ENCODE data around the gene CRADD.
"Not testable (repeated sequence)": the region's sequence is repeated elsewhere in the genome, so short reads cannot be mapped to it uniquely, and the experiment has no call there.

CRADD gene

GRCh38 chr12:93788853-93789252 lies 111.7 kb downstream of the CRADD start:
- no peak for DNase-seq

DNA sequence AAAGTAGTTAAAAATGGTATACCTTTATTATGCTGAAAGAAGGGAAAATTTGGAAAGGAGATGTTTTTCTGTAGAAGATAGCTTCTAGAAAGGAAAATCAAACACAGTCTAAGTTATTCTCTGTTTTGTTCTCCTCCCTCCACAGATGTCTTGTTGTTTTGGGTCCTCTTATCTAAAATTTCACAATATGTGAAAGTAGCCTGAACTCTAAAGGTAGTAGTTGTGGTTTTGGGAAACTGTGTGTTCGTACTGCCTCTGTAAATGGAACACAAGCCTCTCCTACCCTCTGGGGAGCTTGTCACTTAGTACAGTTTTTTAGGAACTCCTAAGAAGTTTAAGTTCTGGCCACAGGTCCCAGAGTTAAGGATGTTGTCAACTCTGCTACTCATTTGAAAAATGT lies 112.6 kb downstream of the CRADD start:
- DNase-seq: no peak

DNA sequence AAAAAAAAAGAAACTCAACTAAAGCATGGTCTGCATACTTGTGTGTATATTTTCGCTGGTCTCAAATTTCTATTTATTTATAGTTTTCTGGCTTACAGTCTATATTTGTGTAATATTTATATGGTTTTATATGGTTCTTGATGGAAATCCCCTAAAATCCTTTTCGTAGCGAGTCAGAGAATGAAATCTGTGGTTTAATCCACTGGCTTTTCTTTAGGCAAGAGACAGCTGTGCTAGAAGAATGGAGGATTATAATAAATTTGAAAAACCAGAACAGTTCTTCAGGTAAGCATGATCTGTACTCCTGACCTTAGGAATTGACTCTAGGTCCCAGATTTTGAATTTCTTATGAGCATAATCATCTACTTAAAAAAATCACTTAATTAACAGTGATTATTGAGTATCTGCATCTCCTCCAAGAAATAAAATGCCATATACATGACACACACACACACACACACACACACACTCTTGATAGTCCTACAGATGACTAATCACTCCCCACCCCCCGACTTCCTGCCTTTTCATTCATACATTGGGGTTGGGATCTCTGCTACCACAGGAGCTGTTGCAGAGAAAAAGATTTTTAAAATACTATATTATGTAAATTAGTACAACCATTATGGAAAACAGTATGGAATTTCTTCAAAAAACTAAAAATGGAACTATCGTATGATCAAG lies 113.4 kb downstream of the CRADD start:
- DNase-seq: no peak

GRCh38 chr12:93793007-93793406 lies 115.8 kb downstream of the CRADD start:
- DNase-seq: no peak

- DNase-seq: no peak
Observed at GRCh38 chr12:93793983-93794382, 116.8 kb downstream of the CRADD start.

GRCh38 chr12:93794738-93795137 lies 117.6 kb downstream of the CRADD start:
- DNase-seq: no peak

GRCh38 chr12:93795352-93795751 lies 118.2 kb downstream of the CRADD start:
- DNase-seq: no peak

- DNase-seq: no peak
Observed at GRCh38 chr12:93796729-93797128, 119.6 kb downstream of the CRADD start.

DNA sequence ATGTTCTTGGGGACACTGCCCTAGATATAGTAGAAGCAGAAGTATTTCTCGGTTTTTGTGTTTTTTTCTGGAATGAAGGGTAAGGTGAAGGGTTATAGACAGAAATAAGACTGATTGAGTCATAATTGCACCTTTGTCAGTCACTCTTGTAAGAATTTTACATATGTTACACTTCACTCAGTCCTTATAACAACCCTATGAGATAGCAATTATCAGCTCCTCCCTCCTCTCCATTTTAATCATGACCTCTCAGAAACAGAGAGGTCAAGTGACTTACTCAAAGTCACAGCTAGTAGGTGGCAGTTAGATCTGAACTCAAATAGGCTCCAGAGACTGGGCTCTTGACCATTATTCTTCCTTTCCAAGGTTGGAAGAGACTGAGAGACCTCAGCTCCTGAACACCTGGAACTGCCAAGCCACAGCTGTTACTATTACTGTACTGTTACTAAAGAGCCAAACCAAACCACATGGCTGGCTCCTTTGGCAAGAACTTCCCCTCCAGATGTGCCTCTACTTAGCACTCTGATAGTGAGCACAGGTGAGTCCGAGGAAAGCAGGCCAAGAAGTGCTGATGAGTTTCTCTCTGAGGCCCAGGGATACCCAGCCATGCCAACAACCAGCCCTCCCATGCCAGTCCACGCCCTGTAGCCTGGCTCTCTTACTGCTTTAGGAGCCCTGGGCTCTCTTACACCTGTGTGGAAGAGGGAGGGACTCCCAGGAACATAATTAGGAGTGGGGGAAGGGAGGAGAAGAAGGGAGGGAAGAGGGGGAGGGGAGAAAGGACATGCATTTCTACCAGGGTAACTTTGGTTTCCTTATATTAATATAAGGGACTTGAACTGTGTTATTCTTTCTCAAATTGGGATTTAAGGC lies 121.3 kb downstream of the CRADD start:
- DNase-seq: no peak

- DNase-seq: not testable (repeated sequence)
Observed at GRCh38 chr12:93801666-93802065, 124.5 kb downstream of the CRADD start.

DNA sequence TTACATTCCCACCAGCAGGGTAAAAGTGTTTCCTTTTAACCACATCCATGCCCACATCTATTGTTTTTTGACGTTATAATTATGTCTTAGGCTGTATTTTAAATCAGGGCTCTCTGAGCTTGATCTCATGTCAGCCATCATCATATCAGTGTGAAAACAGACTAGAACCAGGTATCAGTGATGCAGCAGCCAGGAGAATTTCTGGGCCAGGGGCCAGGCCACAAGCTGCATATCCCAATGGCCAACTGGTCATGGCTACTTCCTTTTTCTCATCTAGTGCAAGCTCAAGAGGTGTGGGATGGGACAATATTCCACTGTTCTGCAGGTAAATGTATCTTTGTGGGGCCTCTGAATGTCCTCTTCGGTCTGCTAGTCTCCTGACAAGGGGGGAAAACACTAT lies 125.1 kb downstream of the CRADD start:
- DNase-seq: no peak

DNA sequence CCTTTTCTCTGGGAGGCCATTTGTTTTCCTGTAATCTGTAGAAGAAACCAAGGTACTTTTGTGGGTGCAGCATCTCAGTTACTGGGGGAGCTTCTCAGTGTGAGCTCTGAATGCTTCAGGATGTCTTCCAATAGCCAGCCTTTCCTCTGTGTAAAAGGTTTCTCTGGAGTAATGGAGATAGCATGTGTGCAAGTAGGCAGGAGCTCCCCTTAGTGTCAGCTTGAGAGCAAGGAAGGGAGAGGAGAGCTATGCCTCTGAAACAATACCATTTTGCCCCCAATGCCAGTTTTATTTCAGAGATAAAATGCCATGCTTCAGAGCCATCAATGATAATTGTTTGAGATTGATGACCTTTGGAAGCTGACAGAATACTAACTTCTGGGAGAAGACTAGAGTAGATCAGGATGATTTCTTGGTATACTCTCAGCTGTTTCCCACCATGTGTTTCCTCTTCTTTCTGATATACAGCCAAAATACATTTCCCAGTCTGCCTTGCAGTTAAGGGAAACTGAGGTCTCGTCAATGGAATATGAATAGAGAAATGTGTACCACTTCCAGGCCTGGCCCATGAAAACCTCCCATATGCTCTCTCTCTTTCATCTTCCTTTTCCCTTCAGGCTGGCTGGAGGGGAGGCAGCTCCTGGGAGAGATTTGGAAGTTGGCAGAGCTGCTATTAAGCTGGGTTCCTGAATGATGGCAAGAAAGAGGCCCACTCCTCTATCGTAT lies 125.7 kb downstream of the CRADD start:
- DNase-seq: no peak

GRCh38 chr12:93803424-93803807 lies 126.2 kb downstream of the CRADD start:
- peak; percentile 40 for DNase-seq

DNA sequence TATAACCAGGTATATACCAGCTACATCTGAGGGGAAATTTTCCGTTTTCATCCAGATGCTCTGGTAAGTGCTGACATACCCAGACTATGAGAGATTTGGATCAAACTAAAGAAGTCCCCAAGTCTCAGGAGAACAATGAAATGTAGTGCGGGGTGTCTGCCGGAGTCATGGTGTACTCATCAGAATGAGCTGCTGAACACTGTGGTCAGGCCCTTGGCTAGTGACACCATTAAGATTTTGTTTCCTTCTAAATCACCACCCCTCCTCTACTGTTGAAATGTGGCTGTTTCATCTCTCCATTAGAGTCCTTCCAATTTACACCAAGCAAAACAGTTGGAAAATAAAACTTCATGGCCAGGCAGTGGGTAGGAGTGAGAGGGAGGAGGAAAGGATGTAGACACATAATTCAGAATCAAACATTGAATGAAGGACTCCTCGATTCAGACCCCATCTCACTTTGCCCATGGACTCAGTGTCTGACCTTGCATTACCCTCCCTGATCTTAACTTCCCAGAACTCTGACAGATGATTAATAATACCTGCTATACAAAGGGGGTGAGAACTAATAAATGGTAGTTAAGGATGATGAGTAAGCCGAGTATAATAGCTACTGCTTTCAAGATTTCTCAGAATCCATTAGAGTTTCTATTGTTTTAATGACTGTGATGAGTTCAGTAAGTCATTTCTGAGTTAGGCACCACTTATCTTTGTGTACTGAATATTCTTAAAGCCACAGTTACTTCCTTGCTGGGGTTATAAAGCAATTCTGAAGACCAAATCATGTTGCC lies 127.4 kb downstream of the CRADD start:
- no peak for DNase-seq

- no peak for DNase-seq
Observed at GRCh38 chr12:93805736-93806141, 128.6 kb downstream of the CRADD start.

DNA sequence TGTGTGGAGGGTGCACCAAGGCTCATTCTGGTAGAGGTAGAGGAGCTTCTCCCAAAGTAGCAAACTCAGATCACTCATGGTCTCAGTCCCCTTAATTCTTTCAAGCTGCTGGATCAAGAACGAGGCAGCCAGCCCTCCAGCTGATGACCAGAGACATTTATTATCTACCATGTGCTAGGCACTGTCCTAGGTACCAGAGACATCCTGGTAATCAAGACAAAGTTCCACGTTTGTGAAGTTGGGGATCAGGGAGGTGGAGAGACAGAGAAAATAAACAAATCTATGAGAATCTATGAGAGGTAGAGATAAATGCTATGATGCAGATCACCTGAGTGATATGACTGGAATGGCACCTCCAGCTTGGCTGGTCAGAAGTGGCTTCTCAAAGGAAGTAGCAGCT lies 130.2 kb downstream of the CRADD start:
- DNase-seq: no peak

DNA sequence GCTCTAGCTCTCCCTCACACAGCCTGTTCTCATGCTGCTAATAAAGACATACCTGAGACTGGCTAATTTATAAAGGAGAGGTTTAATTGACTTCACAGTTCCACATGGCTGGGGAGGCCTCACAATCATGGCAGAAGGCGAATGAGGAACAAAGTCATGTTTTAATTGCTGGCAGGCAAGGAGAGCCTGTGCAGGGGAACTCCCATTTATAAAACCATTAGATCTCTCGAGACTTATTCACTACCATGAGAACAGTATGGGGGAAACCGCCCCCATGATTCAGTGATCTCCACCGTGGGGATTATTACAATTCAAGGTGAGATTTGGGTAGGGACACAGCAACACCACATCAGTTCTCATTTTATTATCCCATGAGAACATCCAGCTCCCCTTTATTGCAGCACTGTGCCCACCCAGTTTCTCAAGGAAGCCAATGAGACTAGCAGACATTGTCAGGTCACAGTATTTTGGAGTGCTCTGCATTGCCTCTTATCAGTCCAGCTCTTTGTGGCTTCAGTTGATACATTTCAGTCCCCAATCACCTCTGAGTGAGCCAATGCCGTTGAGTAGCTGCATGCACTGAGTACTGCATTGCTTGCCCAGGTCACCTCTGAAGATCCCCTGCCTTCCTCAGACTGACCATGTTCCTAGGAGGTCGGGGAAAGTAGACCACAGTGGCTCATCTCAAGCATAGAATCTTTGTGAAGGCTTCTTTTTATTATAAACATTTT lies 131.2 kb downstream of the CRADD start:
- DNase-seq: no peak

DNA sequence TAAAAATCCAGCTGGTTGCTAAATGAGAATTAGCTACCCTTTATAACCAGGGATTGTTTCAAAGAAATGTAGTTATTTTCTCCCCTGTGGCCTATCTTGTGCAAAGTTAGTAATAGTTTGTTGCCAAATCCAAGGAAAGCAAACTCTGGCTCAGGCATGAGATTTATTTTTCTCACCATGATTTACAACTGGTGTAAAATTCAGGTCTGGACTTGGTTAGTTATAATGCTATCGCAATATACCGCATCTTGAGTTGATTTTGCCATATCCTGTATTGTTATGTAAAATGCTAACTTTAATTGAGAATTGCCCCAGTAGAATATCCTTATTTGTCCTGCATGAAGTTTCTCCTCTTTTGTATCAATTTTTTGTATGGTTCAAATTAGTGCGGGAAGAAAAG lies 135.5 kb downstream of the CRADD start:
- no peak for DNase-seq

DNA sequence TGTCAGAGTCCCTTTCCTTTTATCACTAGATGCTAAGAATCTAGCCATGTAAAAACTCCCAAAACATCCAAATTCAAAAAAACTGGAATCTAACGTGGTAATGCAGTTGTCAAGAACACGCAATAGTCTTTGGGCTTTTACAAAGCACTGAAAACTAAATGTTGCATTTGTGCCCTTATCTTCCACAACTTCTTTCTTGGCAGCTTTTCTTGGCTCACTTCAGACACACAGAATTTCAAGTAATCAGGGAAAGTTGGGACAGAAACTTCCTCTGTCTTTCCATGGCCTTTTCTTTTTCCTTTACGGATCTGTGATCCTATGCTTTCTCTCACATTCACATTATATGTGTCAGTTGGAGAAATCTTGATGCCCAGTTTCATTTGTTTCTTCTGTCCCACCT lies 136.0 kb downstream of the CRADD start:
- DNase-seq: no peak

DNA sequence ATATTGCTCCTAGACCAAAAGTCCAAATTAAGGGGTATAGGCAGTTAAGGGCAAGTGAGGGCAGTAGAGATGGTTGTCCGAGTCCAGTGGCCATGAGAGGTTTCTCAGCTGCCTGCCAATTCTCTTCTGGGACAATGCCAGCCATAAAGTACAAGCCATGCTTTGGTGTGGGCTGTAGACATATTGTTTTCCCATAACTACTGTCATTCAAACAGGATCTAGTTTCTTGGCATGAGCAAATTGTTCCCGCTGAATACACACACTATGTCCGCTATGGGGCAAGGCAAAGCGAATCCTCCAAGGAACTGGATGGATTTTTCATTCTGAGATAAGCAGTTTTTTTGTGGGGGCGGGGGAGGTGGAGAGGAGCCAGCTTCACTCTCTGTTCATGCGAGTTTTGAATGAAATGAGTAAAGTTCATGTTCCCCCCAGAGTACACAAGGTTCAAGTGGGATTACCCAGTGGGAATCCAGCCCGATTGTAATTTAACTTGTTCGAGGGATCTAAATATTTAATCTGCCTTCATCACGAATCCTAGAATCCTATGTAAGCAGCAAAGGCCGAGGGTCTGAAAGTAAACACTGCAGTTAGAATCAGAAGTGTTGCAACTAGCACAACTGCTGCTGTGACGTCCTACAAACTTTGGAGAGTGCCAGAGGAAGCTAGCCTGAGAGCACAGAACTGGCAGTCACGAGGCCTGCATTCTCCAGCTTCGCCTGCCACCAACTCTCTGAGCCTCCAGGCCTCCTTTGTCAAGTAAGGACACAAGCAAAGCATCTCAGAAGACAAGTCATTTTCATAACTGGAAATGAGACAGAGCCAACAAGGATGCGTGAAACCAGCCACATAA lies 137.0 kb downstream of the CRADD start:
- peak; percentile 36 for DNase-seq

- no peak for DNase-seq
Observed at GRCh38 chr12:93818488-93819049, 141.4 kb downstream of the CRADD start.
